Body of pancreas (tissue), 4 donors: ENCODE measurements around the gene CTNND2. TPM values are rescaled to one million over a fixed set of nuclear protein-coding genes. Genes with fewer than 3 reads are reported as not detected.

Experiments
- ATAC-seq: fragments of 150-250 bp; one replicate; pipeline ENCODE4 v1.9.1; 2016
- DNase-seq, 4 donors: peaks; one replicate each; pipeline ENCODE4 v3.0.0-alpha.2; 2019
- H3K27ac ChIP-seq, 4 donors: fragments of 200-600 bp; sonication (generic); 1 replicate in 3 of 4; 2 replicates in 1 of 4; pipeline versions ENCODE4 v1.5.1 to v1.6.1; 2016 to 2019; ENCODE audit warnings: mild to moderate bottlenecking in 1 of 4, mixed read lengths in 1 of 4, moderate library complexity in 1 of 4
- H3K27me3 ChIP-seq, 2 donors: fragments of 200-600 bp; sonication (generic); one replicate each; pipeline ENCODE4 v1.6.0; 2016; ENCODE audit warnings: mild to moderate bottlenecking in 1 of 2
- H3K36me3 ChIP-seq, 2 donors: fragments of 200-600 bp; sonication (generic); replicated peaks in 1 of 2; 2 replicates each; pipeline ENCODE4 v1.5.1; 2016; ENCODE audit warnings: low read depth in 2 of 2; ENCODE audit not compliant: insufficient read depth in 1 of 2
- H3K4me1 ChIP-seq: fragments of 200-600 bp; sonication (generic); one replicate; pipeline ENCODE4 v1.6.0; 2016
- H3K4me3 ChIP-seq, 2 donors: fragments of 200-600 bp; sonication (generic); 1 replicate in 1 of 2; 2 replicates in 1 of 2; pipeline ENCODE4 v1.5.1; 2016 to 2019
- H3K9me3 ChIP-seq, 3 donors: fragments of 200-600 bp; sonication (generic); 1 replicate in 2 of 3; 2 replicates in 1 of 3; pipeline ENCODE4 v1.5.1; 2016
- POLR2A ChIP-seq, 3 donors: fragments of 450-650 bp; IDR thresholded peaks; one replicate each; pipeline ENCODE4 v1.6.1; 2016; ENCODE audit warnings: antibody characterized with exemption in 3 of 3, mild to moderate bottlenecking in 2 of 3
- WGBS, 2 donors: methylation state at CpG; one replicate each; pipeline ENCODE4 v1.1.5; 2017; 5-methylcytosine and 5-hydroxymethylcytosine counted together
- intact Hi-C: fragments of 100-400 bp; cut with DNase I; formaldehyde crosslinking; loops from one replicate; pipeline ENCODE4 v1.15.1; 2023
- total RNA-seq, 2 donors: library from RNA; depleted of rRNA; stranded (reverse); fragments of >200 nt; gene quantifications; one replicate each; pipeline ENCODE4 v1.1.0, GENCODE V29; 2016
- TF ChIP-seq, protein P1 (sequence below), 7 experiments: fragments of 450-650 bp in 4 of 7; fragments of 200-600 bp in 3 of 7; sonication (generic) in 3 of 7; IDR thresholded peaks; one replicate each; pipeline ENCODE4 v1.5.1; 2016 to 2019; ENCODE audit warnings: antibody characterized with exemption in 7 of 7

The CTNND2 gene
- total RNA-seq, 2 donors from 2014 or later = 21.0 to 82.4 TPM

DNA sequence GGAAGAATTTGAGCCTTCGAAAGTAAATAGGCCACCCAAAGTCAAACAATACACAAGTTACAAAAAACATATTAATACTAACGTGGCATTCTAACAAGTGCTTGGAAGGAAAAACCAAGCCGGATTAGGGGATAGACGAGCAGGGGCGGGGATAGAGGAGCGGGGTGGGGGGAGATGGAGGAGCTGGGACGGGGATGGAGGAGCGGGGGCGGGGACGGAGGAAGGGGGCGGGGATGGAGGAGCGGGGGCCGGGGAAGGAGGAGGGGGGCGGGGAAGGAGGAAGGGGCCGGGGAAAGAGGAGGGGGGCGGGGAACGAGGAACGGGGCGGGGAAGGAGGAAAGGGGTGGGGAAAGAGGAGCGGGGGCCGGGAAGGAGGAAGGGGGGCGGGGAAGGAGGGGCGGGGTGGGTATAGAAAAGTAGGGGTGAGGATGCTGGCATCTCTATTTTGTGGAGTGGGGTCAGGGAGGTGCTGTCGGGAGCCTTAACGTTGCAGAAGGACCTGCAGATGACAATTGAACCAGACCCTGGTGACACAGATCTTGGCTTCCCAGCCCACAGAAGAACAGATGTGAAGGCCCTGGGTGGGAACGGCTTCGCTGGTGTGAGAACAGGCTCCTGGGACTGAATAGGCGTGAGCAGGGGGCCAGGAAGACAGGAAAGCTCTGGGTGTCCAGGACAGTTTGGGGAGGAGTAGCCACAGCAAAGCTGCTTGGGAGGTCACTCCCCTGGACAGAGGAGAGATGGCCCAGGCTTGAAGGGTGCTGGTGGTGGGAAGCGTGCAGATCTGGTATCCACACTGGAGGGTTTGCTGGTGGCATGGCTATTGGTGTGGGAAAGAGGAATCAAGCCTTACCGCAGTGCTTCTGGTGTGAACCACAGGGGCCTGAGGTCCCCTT is 909.9 kb downstream of the CTNND2 start:
- ATAC-seq = no peak
- intact Hi-C loops = no loop called here
- TF ChIP-seq, protein P1, sequence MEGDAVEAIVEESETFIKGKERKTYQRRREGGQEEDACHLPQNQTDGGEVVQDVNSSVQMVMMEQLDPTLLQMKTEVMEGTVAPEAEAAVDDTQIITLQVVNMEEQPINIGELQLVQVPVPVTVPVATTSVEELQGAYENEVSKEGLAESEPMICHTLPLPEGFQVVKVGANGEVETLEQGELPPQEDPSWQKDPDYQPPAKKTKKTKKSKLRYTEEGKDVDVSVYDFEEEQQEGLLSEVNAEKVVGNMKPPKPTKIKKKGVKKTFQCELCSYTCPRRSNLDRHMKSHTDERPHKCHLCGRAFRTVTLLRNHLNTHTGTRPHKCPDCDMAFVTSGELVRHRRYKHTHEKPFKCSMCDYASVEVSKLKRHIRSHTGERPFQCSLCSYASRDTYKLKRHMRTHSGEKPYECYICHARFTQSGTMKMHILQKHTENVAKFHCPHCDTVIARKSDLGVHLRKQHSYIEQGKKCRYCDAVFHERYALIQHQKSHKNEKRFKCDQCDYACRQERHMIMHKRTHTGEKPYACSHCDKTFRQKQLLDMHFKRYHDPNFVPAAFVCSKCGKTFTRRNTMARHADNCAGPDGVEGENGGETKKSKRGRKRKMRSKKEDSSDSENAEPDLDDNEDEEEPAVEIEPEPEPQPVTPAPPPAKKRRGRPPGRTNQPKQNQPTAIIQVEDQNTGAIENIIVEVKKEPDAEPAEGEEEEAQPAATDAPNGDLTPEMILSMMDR (IDR thresholded peaks at IDR 0.05) = no peak
- no peak for TF ChIP-seq POLR2A (IDR thresholded peaks at IDR 0.05)

GRCh38 chr5:10990634-10991033 is 913.6 kb downstream of the CTNND2 start:
- intact Hi-C loops = no loop called here
- Histone ChIP-seq H3K4me3 (no peak overlapping the region), H3K9me3 (no peaks in the 10 kb centered on the region), H3K27me3 (no peaks in the 10 kb centered on the region), H3K27ac (no peak overlapping the region), H3K4me1 (peaks cover 15% of the 10 kb centered on the region), H3K36me3 (no peaks in the 10 kb centered on the region)
- ATAC-seq (no peak), DNase-seq (no peak)
- WGBS, 2 donors = 88 to 92% methylated on average over 9 of the region's 9 CpGs
- no peak for TF ChIP-seq POLR2A (IDR thresholded peaks at IDR 0.05)
- TF ChIP-seq, protein P1 (IDR thresholded peaks at IDR 0.05) = no peak

More for the DNA sequence above, 909.9 kb downstream of the CTNND2 start:
- no peak for DNase-seq
- Histone ChIP-seq H3K27ac (no peak overlapping the region), H3K4me1 (no peaks in the 10 kb centered on the region), H3K36me3 (no peaks in the 10 kb centered on the region), H3K27me3 (no peaks in the 10 kb centered on the region), H3K4me3 (no peak overlapping the region), H3K9me3 (no peaks in the 10 kb centered on the region)
- whole genome bisulfite sequencing, 2 donors = 84 to 88% methylated on average over 13 to 18 of the region's 30 CpGs

DNA sequence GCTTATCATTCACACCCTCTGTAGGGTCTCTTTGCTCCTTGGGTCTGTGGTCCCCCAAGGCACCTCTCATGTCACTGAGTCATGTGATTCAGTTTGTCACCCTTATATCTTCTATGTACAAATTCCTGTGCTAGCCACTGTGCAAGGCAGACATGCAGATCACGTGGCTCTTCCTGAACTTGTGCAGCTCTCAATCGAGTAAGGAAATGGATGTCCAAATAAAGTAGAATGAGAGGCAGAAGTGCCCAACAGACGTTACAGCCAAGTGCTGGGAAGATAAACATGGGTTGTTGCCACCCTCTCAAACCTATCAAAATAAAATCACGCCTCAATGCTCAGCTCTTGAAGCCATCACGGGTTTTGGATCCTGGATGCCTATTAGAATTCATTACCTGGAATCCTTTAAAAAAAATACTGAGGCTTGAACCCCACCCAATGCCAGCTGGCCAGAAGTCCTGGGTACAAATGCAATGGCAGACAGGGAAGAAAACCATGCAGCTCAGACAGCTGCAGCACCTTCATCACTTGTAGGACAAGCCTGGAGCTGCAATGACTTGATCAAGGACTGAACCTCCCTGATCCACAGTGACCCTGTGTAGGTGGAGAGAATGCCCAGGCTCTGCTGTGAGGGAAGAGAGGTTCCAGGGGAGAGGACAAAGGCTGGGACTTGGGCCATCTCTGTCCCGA is 914.5 kb downstream of the CTNND2 start:
- no peak for ATAC-seq
- no peak for TF ChIP-seq POLR2A (IDR thresholded peaks at IDR 0.05)
- TF ChIP-seq, protein P1 (IDR thresholded peaks at IDR 0.05) = no peak
- DNase-seq = no peak
- Histone ChIP-seq H3K27ac (no peak overlapping the region), H3K9me3 (no peaks in the 10 kb centered on the region), H3K27me3 (no peaks in the 10 kb centered on the region), H3K4me1 (peaks cover 15% of the 10 kb centered on the region), H3K36me3 (no peaks in the 10 kb centered on the region), H3K4me3 (no peak overlapping the region)
- intact Hi-C loops = no loop called here
- 54 to 65% methylated on average over 6 of the region's 6 CpGs for WGBS, 2 donors

- TF ChIP-seq, protein P1 (IDR thresholded peaks at IDR 0.05) = no peak
- TF ChIP-seq POLR2A (IDR thresholded peaks at IDR 0.05) = no peak
- Histone ChIP-seq H3K9me3 (no peaks in the 10 kb centered on the region), H3K27me3 (no peaks in the 10 kb centered on the region), H3K27ac (no peak overlapping the region), H3K36me3 (no peaks in the 10 kb centered on the region), H3K4me1 (peaks cover 15% of the 10 kb centered on the region), H3K4me3 (no peak overlapping the region)
- no peak for DNase-seq
- WGBS, 2 donors = 25 to 43% methylated on average over 2 of the region's 2 CpGs
- intact Hi-C loops = no loop called here
- ATAC-seq = no peak
Observed at GRCh38 chr5:10988622-10989021, 915.6 kb downstream of the CTNND2 start.
